Activated T-helper 1 cell treated with anti-CD3 and anti-CD28 coated beads, Interleukin-2, amount 50 U/mL, for 16 hours (primary cell): ENCODE data around the gene ALK.

Source experiments
- DNase-seq, 2 donors: peaks; one replicate each; pipeline ENCODE4 v3.0.0-alpha.2; 2020; ENCODE audit warnings: low read depth in 1 of 2, low spot score in 1 of 2

Gene ALK

DNA sequence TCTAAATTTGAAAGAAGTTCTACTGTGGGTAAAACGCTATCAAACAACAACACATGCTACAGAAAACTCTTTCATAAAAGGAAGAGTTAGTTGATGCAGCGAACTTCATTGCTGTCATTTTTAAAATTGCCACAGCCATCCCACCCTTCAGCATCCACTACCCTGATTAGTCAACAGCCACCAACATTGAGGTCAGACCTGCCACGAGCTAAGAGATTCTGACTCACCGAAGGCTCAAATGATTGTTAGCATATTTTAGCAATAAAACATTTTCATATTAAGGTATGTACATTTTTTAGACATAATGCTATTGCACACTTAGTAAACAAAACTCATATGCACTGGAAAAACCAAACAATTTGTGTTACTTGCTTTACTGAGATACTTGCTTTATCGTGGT lies 459.1 kb downstream of the ALK start:
- no peak for DNase-seq

GRCh38 chr2:29460190-29460589 lies 461.2 kb downstream of the ALK start:
- DNase-seq = no peak

- DNase-seq = no peak
These were observed 461.8 kb downstream of the ALK start for GRCh38 chr2:29459445-29460179.

DNA sequence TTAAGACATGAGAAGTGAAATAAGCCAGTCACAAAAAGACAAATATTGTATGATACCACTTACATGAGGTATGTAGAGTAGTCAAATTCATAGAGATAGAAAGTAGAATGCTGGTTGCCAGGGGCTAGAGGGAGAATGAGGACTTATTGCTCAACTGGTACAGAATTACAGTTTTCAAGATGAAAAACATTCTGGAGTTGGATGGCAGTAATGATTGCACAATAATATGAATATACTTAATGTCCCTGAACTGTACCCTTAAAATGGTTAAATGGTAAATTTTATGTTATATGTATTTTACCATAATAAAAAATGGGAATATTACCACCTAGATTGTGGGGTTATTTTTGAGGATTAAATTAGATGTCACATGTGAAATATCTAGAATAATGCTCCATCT lies 465.0 kb downstream of the ALK start:
- no peak for DNase-seq

DNA sequence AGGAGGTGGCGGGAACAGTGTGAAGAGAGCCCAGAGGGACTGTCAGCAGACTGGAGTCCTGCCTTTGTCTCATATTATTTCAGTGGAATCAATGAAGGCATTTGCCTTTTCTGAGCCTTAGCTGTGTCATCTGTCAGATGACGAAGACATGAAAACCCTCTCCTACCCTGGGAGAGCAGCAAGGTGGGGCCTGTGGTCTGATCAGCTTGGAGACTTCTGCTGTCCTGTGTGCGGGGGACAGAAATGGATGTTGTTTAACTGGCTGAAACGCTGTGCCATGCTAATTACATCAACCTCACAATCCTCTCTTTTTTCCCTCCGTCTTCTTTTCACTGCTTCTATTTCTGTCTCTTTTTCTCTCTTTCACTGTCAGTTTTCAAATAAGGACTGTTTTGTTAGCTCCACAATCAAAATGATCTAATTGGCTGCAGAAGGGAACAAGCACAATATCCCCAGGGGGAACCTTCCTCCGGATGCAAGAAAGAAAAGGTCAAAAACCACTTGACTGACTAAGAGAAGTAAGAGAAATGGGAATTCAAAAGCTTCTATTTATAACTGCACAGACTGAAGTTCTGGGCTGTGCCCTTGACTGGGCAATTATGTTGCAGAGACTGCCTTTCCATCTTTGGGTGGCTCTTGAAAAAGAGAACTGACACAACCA lies 466.1 kb downstream of the ALK start:
- DNase-seq = no peak

- DNase-seq = no peak
These were observed 469.4 kb downstream of the ALK start for GRCh38 chr2:29452036-29452435.

- no peak for DNase-seq
These were observed 470.7 kb downstream of the ALK start for GRCh38 chr2:29450596-29451222.

DNA sequence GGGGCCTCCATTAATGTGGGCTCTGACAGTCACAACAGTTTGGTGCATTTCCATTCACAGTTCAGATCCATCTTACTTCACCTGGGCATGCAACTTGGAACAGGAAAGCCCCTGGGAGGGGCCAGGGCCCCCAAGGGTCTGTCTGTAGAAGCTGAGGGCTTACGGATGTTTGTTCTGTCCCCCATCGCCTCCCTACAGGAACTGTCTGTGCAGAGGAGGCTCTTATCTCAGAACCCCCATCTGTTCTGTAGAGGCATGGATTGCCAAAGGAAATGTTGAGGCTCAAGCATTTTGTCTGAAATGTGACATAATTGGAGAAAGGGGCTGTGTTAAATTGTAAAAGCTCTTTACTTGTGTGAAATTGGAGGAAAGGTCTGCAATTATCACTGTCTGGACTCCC lies 471.9 kb downstream of the ALK start:
- no peak for DNase-seq

DNA sequence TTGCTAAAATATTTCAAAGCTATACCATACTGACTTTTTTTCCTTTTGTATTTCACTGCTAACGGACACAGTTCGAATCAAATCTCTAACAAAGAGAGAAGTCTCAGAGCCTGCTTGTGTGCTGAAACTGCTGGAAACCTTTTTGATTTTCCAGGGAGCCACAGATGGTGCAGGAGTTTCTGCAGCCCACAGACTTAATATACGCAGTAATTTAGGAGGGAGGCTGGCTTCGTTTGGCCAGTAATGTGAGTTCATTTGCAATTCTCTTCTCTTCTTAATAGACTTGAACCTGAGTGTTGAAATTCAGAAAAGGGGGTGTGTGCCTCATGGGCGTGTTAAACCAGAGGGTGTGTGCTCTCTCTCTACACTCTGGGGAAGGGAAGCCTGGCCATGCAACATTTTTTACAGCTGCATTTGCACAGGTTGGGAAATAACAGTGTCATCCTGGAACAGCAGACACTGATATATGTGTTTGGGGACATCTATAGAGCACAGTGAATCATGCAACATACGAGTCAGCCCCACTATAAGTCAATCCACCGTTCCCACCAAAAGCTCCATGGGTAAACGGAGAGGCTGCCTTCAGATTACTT lies 473.2 kb downstream of the ALK start:
- no peak for DNase-seq

DNA sequence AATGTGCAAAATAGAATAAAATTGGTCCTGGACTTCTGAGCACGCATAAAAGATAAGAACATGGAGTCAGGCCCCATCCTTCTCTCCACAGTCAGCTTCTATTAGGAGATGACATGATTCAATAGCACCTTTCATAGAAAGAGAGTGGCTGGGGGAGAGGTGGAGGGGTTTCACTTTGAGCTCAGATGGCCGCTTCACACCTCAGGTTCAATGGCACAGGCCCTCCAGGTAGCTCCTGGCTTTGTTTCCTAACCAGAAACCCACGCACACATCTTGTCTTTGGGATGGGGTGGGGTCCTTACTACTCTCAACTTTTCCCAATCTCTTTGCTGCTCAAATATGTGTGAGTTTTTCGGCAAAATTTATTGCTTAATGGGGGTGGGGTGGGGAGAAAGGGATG lies 473.9 kb downstream of the ALK start:
- DNase-seq = no peak

DNA sequence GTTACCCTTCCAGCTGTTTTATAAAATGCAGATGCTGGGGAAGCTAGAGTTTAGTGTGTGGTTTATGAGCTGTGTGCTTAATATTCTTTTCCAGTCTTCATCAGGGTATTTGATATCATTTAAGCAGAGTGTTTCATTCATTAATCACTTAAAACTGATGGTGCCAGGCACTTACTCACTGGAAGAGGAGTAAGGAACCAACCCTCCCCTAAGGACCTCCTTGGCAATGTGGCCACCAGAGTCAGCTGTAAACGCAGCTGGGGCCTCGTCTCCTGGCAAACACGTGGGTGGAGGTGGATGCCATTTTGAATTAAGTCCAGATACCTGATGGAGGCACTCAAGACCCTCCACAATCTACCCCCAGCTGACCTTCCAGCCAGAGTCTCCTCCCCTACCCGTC lies 474.5 kb downstream of the ALK start:
- no peak for DNase-seq

DNA sequence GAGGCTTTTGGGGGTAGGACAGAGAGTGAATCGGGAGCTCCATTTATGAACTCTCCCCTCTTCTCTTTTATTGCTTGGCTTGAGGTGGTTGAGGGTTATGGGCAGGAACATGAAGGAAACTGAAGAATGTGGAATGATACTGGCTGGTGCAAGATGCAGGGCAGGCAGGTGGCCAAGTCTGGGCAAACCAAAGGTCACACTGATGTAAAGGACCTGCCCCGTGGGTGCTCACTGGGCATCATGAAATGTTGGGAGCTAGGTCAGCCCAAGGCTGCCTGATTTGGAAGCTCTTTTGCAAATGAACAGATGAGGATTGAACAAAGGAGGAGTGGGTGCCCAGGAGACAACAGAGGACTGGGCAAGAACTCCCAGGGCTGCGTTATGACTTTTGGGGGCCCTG lies 477.2 kb downstream of the ALK start:
- no peak for DNase-seq

GRCh38 chr2:29443627-29444026 lies 477.8 kb downstream of the ALK start:
- DNase-seq = no peak

- DNase-seq = no peak
These were observed 478.2 kb downstream of the ALK start for GRCh38 chr2:29443151-29443550.

DNA sequence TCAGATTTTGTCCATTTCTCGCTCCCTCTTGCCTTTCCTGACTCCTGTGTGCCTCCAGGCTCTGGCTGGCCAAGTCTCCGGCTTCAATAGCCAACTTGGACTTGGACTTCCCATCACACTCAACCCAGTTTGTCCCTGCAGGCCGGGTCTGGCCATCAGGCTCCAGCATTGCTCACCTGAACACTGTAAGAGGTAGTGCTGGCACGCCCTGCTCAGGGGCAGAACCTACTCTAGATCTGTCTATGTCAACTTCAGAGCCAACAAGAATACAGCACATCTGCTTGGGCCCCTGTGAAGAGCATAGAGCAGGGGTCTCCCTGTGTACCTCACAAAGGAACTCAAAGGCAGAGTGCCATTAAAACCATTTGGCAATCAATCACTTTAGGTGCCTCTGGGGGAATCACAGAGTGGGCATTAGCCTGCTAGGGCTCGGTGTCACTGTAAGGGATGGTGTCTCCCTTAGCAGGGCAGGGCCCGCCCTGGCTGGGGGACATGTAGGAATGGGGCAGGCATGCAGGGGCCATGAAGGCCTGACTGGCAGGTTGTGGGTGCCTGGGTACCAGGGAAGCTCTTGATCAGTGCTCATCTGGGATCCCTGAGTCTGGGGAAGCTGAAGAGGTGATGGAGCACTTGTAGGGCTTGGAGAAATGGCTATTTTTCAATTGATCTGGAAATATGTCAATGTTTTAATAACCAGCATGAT lies 480.3 kb downstream of the ALK start:
- DNase-seq = no peak

DNA sequence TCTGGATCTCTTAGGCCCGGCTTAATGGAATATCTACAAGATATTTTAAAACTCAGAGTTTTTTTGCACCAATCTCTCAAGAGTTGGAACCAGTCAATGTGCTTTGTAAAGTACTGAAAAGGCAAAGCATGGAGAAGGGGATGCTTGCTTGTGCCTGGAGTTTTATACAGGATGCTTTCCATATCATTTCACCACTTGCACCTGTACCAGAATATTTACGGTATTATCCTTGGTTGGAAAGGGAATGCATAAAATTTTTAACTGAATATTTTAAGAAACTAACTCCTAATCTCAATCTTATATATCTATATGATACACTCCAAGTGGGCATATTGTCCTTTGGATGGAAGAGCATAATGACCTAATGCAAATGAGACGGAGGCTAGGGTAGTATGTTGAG lies 487.5 kb downstream of the ALK start:
- DNase-seq = no peak

DNA sequence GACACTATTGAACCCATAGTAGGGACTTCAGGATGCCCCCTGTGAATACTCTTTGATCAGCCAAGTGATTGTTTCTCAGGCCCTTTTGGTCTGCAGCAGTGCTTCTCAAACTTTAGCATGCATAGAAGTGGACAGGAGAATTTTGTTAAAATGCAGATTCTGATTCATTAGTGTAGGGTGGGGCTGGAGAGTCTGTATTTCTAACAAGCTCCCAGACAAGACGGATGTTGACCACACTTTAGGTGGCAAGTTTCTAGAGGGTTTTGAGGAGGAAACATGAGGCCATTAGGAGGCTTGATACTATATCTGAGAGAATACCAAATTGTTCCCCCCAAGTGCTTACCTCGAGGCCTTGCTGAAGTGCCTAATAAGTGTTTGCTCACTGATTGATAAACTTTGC lies 488.3 kb downstream of the ALK start:
- no peak for DNase-seq

- no peak for DNase-seq
These were observed 489.9 kb downstream of the ALK start for GRCh38 chr2:29431485-29431884.

- DNase-seq = no peak
These were observed 490.8 kb downstream of the ALK start for GRCh38 chr2:29430382-29431112.

DNA sequence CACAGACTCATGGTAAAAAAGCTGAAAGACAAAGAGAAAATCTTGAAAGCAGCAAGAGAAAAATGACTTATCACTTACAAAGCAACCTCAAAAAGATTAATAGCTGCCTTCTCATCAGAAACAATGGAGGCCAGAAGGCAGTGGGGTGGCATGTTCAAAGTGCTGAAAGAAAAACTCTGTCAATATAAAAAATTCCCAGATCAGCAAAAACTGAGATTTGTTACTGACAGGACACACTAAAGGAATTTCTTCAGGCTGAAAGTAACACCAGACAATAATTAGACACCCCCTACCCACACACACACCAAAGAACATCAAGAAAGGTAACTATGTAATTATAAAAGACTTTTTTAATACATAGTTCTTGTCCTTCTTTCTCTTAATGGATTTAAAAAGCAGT lies 495.0 kb downstream of the ALK start:
- no peak for DNase-seq

DNA sequence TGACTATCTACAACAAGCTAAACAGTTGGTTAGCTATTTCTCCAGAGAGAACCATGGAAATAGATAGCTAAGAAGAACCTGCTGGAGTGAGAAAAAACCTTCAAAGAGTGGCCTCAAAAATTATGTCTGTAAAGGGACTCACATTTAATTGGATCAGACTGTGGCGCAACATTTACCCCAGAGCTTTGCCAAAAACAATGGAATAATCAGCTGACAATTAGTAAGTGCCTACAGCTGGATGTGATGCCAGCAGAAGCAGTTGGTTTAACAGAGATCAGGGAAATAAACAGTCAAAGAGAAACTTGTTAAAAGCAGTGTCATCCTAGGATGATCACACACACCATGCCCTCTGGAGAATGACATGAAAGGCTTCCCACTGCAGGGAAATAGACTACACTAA lies 495.5 kb downstream of the ALK start:
- DNase-seq = no peak
